AG09319 (cell line): ENCODE results near the gene DPP4.
"Not testable (repeated sequence)": the region's sequence is repeated elsewhere in the genome, so short reads cannot be mapped to it uniquely, and the experiment has no call there.

Source experiments
- DNase-seq: peaks from one replicate; pipeline ENCODE4 v3.0.0-alpha.2; 2010; ENCODE audit warnings: low read depth; ENCODE audit errors: extremely low read depth
- CTCF ChIP-seq: IDR thresholded peaks from 2 replicates; pipeline ENCODE4 v1.5.1; 2011; ENCODE audit warnings: low read depth, mild to moderate bottlenecking, inconsistent platforms, low read length, moderate library complexity

The DPP4 gene

GRCh38 chr2:162057426-162057825, 16.6 kb downstream of the DPP4 start:
- DNase-seq = no peak
- TF ChIP-seq CTCF = no peak

- TF ChIP-seq CTCF = no peak
- no peak for DNase-seq
Observed at GRCh38 chr2:162056796-162057399, 17.1 kb downstream of the DPP4 start.

- DNase-seq = no peak
- TF ChIP-seq CTCF = no peak
Observed at GRCh38 chr2:162053808-162054155, 20.2 kb downstream of the DPP4 start.

GRCh38 chr2:162053066-162053807, 20.8 kb downstream of the DPP4 start:
- no peak for DNase-seq

DNA sequence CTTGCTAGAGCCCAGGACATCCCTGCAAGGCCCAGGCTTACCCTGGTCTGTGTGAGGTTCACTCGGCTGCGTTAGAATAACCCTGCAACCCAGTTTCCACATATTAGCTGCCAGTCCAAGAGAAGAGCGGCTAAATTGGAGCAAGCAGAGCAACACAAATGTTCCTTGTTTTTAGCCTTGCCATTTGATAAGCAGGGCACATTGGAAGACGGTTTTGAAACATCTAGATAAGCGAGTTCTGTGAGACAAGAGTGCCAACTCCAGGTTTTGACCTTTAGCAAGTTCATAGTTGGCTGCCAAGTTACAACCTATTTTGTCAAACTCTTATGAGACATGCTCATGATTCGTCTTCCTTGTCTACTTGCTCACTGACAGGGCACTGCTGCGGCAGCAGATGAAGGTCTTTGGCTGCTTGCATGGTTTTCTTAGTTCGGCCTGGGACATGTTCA, 23.5 kb downstream of the DPP4 start:
- DNase-seq = no peak
- TF ChIP-seq CTCF = no peak

More at GRCh38 chr2:162053066-162053807, 20.8 kb downstream of the DPP4 start:
- no peak for TF ChIP-seq CTCF

DNA sequence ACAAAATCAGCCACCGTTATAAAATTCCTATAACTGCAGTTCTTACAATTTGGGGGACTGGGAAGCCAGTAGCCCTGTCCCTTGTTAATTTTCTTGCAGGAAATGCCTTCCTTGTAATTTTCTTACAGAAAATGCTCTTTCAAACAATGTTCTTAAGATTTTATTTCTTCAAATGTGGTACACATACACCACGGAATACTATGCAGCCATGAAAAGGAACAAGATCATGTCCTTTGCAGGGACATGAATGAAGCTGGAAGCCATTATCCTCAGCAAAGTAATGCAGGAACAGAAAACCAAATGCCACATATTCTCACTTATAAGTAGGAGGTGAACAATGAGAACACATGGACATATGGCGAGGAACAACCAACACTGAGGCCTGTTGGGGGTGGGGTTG, 24.9 kb downstream of the DPP4 start:
- DNase-seq = not testable (repeated sequence)

DNA sequence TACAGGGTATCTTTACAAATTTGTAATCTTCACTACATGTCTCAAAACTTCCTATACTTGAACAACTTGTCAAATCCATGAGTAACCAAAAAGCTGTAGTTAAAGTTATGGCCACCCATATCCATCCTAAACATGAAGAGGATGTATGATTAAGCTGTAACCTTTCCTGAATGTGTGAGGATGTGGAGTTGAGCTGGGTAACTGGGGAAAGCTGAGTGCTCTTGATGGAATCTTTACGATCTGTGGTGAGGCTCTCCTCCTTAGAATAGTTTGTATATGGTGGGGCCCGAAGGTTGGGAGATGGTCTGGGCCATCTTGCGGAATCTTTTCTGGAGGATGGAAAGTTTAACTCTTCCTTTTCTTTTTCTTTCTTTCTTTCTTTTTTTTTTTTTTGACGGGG, 29.4 kb downstream of the DPP4 start:
- TF ChIP-seq CTCF = no peak
- DNase-seq = no peak

GRCh38 chr2:162043132-162043531, 30.9 kb downstream of the DPP4 start:
- DNase-seq = no peak
- no peak for TF ChIP-seq CTCF
